Mucosa of descending colon (tissue), 3 donors: Measurements from ENCODE around the gene COL2A1. TPM values are rescaled to one million over a fixed set of nuclear protein-coding genes. Genes with fewer than 3 reads are reported as not detected.

Experiments
- ATAC-seq: fragments of 200-7000 bp; cut with Tn5 transposase; one replicate; pipeline ENCODE4 v1.9.1; 2020; ENCODE audit warnings: mild to moderate bottlenecking, moderate library complexity
- DNase-seq, 3 donors: peaks; one replicate each; pipeline ENCODE4 v3.0.0-alpha.2; 2020
- H3K36me3 ChIP-seq: fragments of 200-600 bp; one replicate; pipeline ENCODE4 v1.8.0; 2021; ENCODE audit warnings: low read depth, mild to moderate bottlenecking
- H3K4me1 ChIP-seq: fragments of 200-600 bp; one replicate; pipeline ENCODE4 v1.8.0; 2021; ENCODE audit warnings: low read depth, mild to moderate bottlenecking
- H3K4me3 ChIP-seq: fragments of 200-600 bp; one replicate; pipeline ENCODE4 v1.8.0; 2021; ENCODE audit warnings: mild to moderate bottlenecking
- H3K9me3 ChIP-seq: fragments of 200-600 bp; one replicate; pipeline ENCODE4 v1.8.0; 2021; ENCODE audit warnings: mild to moderate bottlenecking
- intact Hi-C, 2 donors: fragments of 100-400 bp; cut with DNase I in 1 of 2; cut with micrococcal nuclease in 1 of 2; formaldehyde crosslinking; loops; one replicate each; pipeline versions ENCODE4 v1.11.0 to v1.11.1; 2022; cut with DNase I, micrococcal nuclease
- total RNA-seq, 3 donors: library from RNA; stranded (reverse); fragmentation: NEBNext Ultra II Directional in 2 of 3; extraction: Animal tissue kit (Norgen Biotek cat#: 25700) in 2 of 3; gene quantifications; one replicate each; pipeline versions ENCODE4 v1.2.1 to v1.2.4, GENCODE V29; 2021 to 2023
- TF ChIP-seq, protein P1 (sequence below): fragments of 200-600 bp; IDR thresholded peaks from one replicate; pipeline ENCODE4 v1.8.0; 2022; ENCODE audit warnings: antibody characterized with exemption, mild to moderate bottlenecking
- donor health status: DM: no; HTN: no; CAD: no; lungs with moderate emphysema.
- donor health status: DM: no; HTN: no; CAD: no.
- donor health status: DM: no; HTN: yes; CAD: no.

COL2A1 gene
- total RNA-seq, 3 donors from 2014 or later: 0.19 to 1.5 (median 1.2) TPM

DNA sequence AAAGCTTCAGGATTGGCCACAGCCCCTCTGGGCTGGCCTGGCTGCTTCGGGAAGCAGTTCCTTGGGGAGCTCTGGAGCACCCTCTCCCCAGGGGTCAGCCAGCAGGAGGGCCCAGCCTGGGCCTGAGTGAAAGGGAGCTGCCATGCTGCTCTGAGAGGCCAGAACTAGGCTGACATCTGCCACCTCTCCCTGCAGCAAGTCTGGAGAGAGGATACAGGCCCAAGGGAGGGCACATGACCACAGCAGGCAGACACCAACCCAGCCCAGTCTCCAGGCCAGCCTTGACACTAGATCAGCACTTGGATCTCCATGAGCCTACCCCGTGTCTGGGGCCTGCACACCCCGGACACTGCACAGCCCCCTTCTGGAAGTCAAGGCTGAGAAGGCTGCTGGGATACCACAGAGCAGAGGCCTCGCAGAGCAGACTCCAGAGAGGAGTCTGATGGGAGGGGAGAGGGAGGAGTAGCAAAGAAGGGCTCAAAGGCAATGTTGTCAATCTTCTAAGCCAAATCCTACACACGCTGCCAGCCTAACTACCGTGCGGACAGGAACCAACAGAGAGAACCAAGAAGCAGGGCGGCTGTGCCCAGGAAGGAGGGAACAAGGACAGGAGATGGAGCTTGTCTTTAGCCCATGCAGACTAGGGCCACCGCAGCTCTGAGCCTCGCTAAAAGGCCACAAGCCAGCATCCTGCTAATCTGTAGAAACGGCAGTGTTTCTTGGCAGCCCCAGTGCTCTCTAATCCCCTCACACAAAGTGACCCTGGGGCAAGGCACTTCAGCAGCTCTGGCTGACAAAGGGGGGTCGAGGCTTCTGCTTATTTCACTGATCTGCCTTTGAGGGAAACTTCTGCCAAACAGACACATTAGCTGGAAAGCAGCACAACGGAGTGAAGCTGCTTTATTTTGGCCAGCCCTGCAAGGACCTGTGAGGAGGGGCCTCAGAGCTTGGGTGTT is 12.9 kb downstream of the COL2A1 start:
- Histone ChIP-seq H3K36me3 (no peaks in the 10 kb centered on the region), H3K9me3 (no peaks in the 10 kb centered on the region), H3K4me3 (no peak overlapping the region), H3K4me1 (no peaks in the 10 kb centered on the region)
- ATAC-seq: no peak
- TF ChIP-seq, protein P1, sequence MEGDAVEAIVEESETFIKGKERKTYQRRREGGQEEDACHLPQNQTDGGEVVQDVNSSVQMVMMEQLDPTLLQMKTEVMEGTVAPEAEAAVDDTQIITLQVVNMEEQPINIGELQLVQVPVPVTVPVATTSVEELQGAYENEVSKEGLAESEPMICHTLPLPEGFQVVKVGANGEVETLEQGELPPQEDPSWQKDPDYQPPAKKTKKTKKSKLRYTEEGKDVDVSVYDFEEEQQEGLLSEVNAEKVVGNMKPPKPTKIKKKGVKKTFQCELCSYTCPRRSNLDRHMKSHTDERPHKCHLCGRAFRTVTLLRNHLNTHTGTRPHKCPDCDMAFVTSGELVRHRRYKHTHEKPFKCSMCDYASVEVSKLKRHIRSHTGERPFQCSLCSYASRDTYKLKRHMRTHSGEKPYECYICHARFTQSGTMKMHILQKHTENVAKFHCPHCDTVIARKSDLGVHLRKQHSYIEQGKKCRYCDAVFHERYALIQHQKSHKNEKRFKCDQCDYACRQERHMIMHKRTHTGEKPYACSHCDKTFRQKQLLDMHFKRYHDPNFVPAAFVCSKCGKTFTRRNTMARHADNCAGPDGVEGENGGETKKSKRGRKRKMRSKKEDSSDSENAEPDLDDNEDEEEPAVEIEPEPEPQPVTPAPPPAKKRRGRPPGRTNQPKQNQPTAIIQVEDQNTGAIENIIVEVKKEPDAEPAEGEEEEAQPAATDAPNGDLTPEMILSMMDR: no peak
- intact Hi-C loops: no loop called here
- DNase-seq: no peak

DNA sequence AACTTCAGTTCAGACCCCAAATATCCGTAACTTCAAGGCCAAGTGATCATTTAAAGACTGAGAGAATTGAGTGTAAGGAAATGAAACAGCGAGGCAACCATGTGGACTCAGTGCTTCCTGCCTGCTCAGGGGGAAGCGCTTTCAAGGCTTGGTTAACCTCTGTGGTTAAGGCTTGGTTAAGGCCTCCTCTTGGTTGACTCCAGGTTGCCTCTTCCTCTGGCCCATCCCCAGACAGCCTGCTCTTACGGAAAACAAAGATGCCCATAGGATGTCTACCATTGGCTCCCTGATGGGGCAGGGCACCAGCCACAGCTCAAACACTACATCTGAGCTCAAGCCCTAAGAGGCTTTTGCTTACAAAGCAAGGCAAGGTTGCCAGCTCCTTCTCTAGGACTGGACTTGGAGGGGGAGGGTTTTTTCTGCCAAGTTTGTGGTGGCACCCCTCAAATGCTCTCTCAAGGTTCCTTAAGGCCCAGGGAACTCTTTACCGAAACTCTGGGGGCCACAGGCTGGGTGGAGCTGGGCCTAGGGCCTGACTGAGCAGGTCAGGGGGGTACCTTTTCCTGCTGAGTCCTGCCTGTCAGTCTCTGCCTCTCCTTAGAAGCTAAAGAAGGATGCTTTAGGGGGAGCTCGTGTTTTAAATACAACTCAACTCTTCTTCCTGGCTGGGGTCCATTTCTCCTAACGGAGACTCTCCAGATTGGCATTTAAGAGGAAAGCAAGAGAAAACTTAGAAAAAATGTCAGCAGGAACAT is 13.7 kb downstream of the COL2A1 start:
- peak in 1 of 3 donors; percentile 27 for DNase-seq
- TF ChIP-seq, protein P1: no peak
- Histone ChIP-seq H3K9me3 (no peaks in the 10 kb centered on the region), H3K4me3 (no peak overlapping the region), H3K36me3 (no peaks in the 10 kb centered on the region), H3K4me1 (no peaks in the 10 kb centered on the region)
- peak; percentile 66 for ATAC-seq
- intact Hi-C loops: no loop called here

DNA sequence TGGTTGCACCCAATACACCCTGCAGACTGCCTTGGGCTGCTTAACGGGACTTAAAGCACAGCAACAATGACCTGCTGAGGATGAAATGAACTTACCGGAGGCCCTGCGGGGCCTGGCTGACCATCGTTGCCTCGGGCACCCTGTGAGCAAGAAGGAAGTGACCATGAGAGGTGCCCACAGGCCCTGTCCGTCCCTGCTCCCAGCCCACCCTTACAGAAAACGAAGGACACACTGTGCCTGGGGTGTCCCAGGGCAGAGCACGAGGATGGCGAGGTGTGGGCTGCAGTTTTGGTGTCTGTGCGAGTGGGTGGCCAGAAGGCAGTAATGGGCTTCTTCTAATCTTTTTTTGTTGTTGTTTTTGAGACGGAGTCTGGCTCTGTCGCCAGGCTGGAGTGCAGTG is 14.6 kb downstream of the COL2A1 start:
- intact Hi-C loops: no loop called here
- no peak for DNase-seq

DNA sequence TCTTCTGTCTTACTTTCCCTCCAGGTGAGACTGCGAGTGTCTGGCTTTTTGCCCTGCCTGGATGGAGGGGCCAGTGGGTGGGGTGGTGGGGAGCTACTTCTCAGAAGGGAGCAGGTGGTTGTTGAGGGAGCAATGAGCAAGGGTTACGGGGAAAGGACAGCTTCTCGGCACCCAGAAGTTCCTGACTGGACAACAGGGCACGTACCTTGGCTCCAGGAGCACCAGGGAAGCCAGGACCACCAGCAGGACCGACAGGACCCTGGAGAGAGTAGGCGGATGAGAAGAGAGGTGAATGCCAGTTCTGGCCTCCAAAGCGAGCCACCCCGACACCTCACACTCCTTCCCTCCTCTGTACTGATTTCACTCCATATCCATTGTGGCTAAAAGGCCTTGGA is 15.3 kb downstream of the COL2A1 start:
- no peak for DNase-seq
- H3K36me3 ChIP-seq: no peaks in the 10 kb centered on the region
- TF ChIP-seq, protein P1: no peak
- H3K4me1 ChIP-seq: no peaks in the 10 kb centered on the region
- no peak for ATAC-seq
- no peaks in the 10 kb centered on the region for H3K9me3 ChIP-seq
- H3K4me3 ChIP-seq: no peak overlapping the region
- intact Hi-C loops: no loop called here

More for the DNA sequence above, 14.6 kb downstream of the COL2A1 start:
- ATAC-seq: no peak
- H3K4me3 ChIP-seq: no peak overlapping the region
- no peaks in the 10 kb centered on the region for H3K36me3 ChIP-seq
- H3K4me1 ChIP-seq: no peaks in the 10 kb centered on the region
- no peaks in the 10 kb centered on the region for H3K9me3 ChIP-seq
- TF ChIP-seq, protein P1: no peak

DNA sequence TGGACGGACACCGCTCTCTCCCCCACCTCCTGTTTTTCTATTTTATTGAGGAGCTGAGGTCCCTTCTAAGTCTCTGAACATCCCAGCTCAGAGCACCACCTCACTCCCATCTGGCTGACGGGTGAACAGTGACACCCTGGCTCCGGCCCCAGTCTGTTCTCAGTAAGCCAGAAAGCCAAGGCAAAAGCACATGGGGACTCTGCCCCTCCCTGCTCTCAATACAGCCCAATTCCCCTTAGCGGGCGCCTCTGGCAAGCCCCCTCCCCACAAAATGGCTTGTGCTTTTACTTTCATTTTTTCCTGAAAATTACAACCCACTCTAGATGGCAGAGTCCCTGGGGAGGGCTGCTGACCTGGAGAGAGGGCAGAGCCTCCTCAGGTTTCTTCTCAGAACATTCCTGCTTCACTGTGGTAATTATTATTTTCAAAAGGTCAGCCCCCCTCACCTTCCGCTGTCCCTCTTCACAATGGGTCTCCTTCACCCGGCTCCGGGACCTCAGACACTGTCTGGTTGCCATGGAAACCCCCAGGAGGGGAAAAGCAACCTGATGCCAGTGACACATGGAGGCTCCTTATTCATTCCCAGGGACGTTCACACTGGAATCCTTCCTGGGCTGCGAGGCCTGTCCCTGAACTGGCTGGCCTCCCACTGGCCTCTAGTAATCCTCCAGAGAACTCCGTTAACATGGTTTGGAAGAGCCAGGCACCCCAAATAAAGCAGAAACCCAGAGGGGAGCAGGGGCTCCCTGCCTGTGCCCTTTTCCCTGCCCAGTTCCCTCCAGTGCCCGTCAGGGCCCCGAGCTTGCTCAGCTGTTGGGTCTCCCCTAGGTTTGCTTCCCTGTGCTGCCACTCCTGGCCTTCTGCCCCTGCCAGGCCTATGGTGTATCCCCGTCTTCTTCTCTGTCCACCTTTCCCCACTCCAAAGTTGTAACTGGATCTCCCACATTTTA is 15.9 kb downstream of the COL2A1 start:
- DNase-seq (peak in 1 of 3 donors; percentile 10), ATAC-seq (no peak)
- H3K9me3 ChIP-seq: no peaks in the 10 kb centered on the region
- H3K36me3 ChIP-seq: no peaks in the 10 kb centered on the region
- no peak overlapping the region for H3K4me3 ChIP-seq
- intact Hi-C loops: no loop called here
- H3K4me1 ChIP-seq: no peaks in the 10 kb centered on the region
- TF ChIP-seq, protein P1: no peak
